GM12878 (cell line): Measurements from ENCODE around the gene MT1H. TPM values are rescaled to one million over a fixed set of nuclear protein-coding genes. Genes with fewer than 3 reads are reported as not detected.

Experiments
- CREB1 ChIP-seq: IDR thresholded peaks from 2 replicates; pipeline ENCODE4 v1.6.1; 2012; ENCODE audit warnings: low read depth, mild to moderate bottlenecking, inconsistent platforms
- CREM ChIP-seq: IDR thresholded peaks from 2 replicates; pipeline ENCODE4 v1.6.1; 2014; ENCODE audit warnings: antibody characterized with exemption, low read depth
- SIX5 ChIP-seq: IDR thresholded peaks from 2 replicates; pipeline ENCODE4 v1.6.1; 2011; ENCODE audit warnings: mild to moderate bottlenecking, low read depth, low read length, moderate library complexity; ENCODE audit not compliant: severe bottlenecking
- SREBF1 ChIP-seq: IDR thresholded peaks from 2 replicates; pipeline ENCODE4 v1.6.1; 2012; ENCODE audit warnings: mild to moderate bottlenecking, low read length
- WRNIP1 ChIP-seq: IDR thresholded peaks from 2 replicates; pipeline ENCODE4 v1.6.1; 2011; ENCODE audit warnings: low read depth, low read length, improper control_type of control experiment, borderline replicate concordance
- ZBED1 ChIP-seq: IDR thresholded peaks from 2 replicates; pipeline ENCODE4 v1.6.1; 2016; ENCODE audit warnings: borderline replicate concordance
- ZNF384 ChIP-seq: IDR thresholded peaks from 2 replicates; pipeline ENCODE4 v1.6.1; 2012; ENCODE audit warnings: low read depth, mild to moderate bottlenecking, low read length, improper control_type of control experiment, borderline replicate concordance
- polyA plus RNA-seq, 11 experiments: library from polyadenylated mRNA; depleted of rRNA in 4 of 11; unstranded in 6 of 11; stranded (reverse) in 5 of 11; fragments of >200 nt; fragmentation: Nextera tagmentation in 4 of 11; fragmentation: Illumina TruSeq in 1 of 11; extraction: Ambion mirVana in 4 of 11; extraction: Trizol in 1 of 11; gene quantifications; 1 replicate in 1 of 11; 2 replicates in 10 of 11; pipeline versions ENCODE4 v1.2.1 to v1.2.3, GENCODE V29; 2011 to 2016; ENCODE audit warnings: inconsistent platforms in 2 of 11, missing spikeins in 2 of 11, low read depth in 1 of 11
- total RNA-seq, 4 experiments: library from RNA; depleted of rRNA in 3 of 4; stranded (reverse); fragments of >200 nt in 3 of 4; fragmentation: Illumina TruSeq in 1 of 4; extraction: Trizol in 1 of 4; gene quantifications; 2 replicates each; pipeline versions ENCODE4 v1.2.1 to v1.2.3, GENCODE V29; 2013 to 2021
- TF ChIP-seq, protein P1 (sequence below): fragments of 150-350 bp; IDR thresholded peaks from 2 replicates; pipeline ENCODE4 v1.6.1; 2014; ENCODE audit warnings: mild to moderate bottlenecking, low read depth, low read length
- TF ChIP-seq, protein P2 (sequence below): fragments of 450-650 bp; IDR thresholded peaks from 2 replicates; pipeline ENCODE4 v1.6.1; 2018; ENCODE audit warnings: mild to moderate bottlenecking, low read depth, moderate library complexity; ENCODE audit not compliant: partially characterized antibody

MT1H gene
- total and polyA plus RNA-seq, 10 of the 15 experiments (the other 5 are each of a cell fraction or from before 2014, with no cell fraction given), result 0.40 to 6.0 (median 1.1) TPM; not detected in 2

DNA sequence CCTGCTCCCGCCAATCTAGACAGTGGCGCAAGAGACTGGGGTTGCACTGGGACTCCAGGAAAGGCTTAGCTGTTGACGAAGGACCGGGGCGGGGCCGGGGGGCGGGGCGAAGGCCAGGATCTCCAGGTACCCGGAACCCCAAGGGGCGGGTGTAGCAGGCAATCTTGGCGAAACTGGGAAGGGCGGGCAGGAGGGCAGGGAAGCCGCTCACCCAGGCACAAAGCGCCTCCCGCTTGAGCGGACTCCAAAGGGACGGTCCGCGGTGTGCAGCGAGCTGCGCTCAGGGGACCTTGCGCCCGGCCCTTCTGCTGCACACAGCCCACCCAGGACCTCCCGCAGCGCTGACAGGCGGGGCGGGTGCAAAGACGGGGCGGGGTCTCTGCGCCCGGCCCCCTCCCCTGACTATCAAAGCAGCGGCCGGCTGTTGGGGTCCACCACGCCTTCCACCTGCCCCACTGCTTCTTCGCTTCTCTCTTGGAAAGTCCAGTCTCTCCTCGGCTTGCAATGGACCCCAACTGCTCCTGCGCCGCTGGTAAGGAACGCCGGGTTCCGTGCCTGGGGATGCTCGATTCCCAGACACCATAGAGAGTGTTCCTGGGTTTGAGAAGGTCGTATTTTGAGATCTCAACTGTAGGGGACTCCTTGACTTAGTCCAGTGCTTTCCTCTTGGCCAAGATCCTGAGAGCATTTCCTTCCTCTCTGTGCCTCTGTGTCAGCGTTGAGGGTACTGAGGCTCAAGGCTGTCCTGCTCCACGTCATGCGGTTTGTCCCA is 11.9 kb upstream of the MT1H start, which contains the start of gene MT1F (continued):
- TF ChIP-seq, protein P1, sequence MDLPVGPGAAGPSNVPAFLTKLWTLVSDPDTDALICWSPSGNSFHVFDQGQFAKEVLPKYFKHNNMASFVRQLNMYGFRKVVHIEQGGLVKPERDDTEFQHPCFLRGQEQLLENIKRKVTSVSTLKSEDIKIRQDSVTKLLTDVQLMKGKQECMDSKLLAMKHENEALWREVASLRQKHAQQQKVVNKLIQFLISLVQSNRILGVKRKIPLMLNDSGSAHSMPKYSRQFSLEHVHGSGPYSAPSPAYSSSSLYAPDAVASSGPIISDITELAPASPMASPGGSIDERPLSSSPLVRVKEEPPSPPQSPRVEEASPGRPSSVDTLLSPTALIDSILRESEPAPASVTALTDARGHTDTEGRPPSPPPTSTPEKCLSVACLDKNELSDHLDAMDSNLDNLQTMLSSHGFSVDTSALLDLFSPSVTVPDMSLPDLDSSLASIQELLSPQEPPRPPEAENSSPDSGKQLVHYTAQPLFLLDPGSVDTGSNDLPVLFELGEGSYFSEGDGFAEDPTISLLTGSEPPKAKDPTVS, result no peak
- TF ChIP-seq WRNIP1 (no peak), SREBF1 (no peak), CREB1 (no peak), ZNF384 (no peak), CREM (no peak), ZBED1 (no peak), SIX5 (no peak)
- TF ChIP-seq, protein P2, sequence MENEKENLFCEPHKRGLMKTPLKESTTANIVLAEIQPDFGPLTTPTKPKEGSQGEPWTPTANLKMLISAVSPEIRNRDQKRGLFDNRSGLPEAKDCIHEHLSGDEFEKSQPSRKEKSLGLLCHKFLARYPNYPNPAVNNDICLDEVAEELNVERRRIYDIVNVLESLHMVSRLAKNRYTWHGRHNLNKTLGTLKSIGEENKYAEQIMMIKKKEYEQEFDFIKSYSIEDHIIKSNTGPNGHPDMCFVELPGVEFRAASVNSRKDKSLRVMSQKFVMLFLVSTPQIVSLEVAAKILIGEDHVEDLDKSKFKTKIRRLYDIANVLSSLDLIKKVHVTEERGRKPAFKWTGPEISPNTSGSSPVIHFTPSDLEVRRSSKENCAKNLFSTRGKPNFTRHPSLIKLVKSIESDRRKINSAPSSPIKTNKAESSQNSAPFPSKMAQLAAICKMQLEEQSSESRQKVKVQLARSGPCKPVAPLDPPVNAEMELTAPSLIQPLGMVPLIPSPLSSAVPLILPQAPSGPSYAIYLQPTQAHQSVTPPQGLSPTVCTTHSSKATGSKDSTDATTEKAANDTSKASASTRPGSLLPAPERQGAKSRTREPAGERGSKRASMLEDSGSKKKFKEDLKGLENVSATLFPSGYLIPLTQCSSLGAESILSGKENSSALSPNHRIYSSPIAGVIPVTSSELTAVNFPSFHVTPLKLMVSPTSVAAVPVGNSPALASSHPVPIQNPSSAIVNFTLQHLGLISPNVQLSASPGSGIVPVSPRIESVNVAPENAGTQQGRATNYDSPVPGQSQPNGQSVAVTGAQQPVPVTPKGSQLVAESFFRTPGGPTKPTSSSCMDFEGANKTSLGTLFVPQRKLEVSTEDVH, result no peak
